Stimulated activated naive CD8-positive, alpha-beta T cell treated with anti-CD3 and anti-CD28 coated beads, Interleukin-15, amount 100 ng/mL, for 72 hours (primary cell): ENCODE measurements around the gene KIAA0825.
A peak's percentile ranks its signal among the peaks of the same experiment; 100 is the strongest.
"Not testable (repeated sequence)": the region's sequence is repeated elsewhere in the genome, so short reads cannot be mapped to it uniquely, and the experiment has no call there.

Source experiments
- ATAC-seq: fragments of 150-1000 bp; cut with Tn5 transposase; 2 replicates; pipeline ENCODE4 v1.10.0; 2021; ENCODE audit warnings: mild to moderate bottlenecking, moderate library complexity
- DNase-seq, 2 donors: peaks; one replicate each; pipeline ENCODE4 v3.0.0; 2021 to 2022
- H3K27ac Mint-ChIP-seq, 2 donors: one replicate each; pipeline ENCODE4 v1.8.0; 2022; ENCODE audit warnings: mild to moderate bottlenecking in 2 of 2, mixed read lengths in 2 of 2, moderate library complexity in 2 of 2
- H3K27me3 Mint-ChIP-seq: one replicate; pipeline ENCODE4 v1.8.0; 2022; ENCODE audit warnings: mixed read lengths
- H3K4me1 Mint-ChIP-seq: one replicate; pipeline ENCODE4 v1.8.0; 2022; ENCODE audit warnings: mild to moderate bottlenecking, mixed read lengths
- H3K4me3 Mint-ChIP-seq, 2 donors: one replicate each; pipeline ENCODE4 v1.8.0; 2022; ENCODE audit warnings: mild to moderate bottlenecking in 2 of 2, mixed read lengths in 2 of 2, moderate library complexity in 1 of 2
- H3K9me3 Mint-ChIP-seq, 2 donors: one replicate each; pipeline ENCODE4 v1.8.0; 2022; ENCODE audit warnings: mixed read lengths in 2 of 2

The KIAA0825 gene

DNA sequence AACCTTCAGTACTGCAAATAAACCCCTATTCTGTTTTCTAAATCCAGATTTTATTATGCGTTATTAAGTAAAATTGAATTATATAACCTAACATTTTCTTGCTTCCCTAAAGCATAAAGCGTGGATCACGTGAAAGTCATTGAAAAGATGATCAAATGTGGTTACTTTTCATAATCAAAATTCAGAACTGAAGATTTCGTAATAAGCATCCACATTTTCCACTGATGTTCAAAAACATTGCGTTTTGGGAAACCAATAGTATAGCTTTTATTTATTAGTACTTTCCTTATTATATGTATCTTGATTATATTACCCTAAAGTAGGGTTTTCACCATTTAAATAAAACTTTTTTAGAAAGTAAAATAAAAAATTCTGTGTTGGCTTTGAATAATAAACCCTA lies 1.9 kb upstream of the KIAA0825 start:
- Mint-ChIP-seq H3K27me3 (no peaks in the 10 kb centered on the region), H3K27ac (peak overlapping the region in 1 of 2 donors; percentile 10), H3K9me3 (no peaks in the 10 kb centered on the region), H3K4me1 (peaks cover 26% of the 10 kb centered on the region), H3K4me3 (peak overlapping the region in 1 of 2 donors; percentile 98)
- no peak for ATAC-seq
- no peak for DNase-seq

DNA sequence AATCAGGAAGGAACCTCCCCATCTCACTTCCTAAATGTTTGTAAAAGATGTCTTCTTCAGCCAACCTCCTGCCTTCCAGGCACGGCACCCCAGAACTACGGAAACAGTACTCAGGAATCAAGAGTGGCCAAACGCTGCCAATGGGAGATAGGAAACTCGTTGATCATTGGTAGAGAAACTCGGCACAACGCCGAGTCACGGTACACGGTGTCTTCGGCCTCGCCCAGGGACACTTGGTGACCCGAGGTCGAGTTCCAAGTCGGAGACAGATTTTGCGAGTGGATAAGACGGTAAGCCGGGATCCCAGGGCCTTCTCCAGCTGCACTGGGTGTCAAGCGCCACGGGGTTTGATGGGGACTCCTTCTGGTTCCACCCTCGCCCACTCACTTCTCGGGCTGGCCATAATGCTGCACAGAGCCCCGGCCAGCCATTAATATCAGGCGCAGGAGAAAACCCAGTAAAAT lies 343 bp downstream of the KIAA0825 start:
- H3K4me1 Mint-ChIP-seq = peaks cover 26% of the 10 kb centered on the region
- DNase-seq (no peak), ATAC-seq (peak; percentile 24)
- peak overlapping the region; percentile 88 to 97 for H3K27ac Mint-ChIP-seq
- no peaks in the 10 kb centered on the region for H3K9me3 Mint-ChIP-seq
- no peaks in the 10 kb centered on the region for H3K27me3 Mint-ChIP-seq
- peak overlapping the region; percentile 88 to 98 for H3K4me3 Mint-ChIP-seq

DNA sequence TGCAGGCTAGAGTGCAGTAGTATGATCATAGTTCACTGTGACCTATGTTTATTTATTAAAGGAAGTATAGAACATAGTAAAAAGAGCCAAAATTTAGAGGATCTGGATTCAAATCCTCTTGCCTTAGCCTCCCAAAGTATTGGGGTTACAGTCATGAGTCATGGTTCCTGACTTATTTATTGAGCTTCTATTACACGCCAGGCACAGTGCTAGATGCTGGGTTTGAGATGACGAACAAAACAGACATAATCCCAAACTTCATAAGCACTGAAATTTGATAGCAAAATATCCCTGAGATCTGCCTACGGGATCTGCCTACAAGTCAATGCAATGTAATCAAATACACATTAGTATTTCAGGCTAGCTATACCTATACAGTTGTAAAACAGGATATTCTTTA lies 2.5 kb downstream of the KIAA0825 start:
- Mint-ChIP-seq H3K27ac (no peak overlapping the region), H3K27me3 (no peaks in the 10 kb centered on the region), H3K4me1 (peaks cover 18% of the 10 kb centered on the region), H3K9me3 (no peaks in the 10 kb centered on the region), H3K4me3 (no peak overlapping the region)
- ATAC-seq (no peak), DNase-seq (no peak)

DNA sequence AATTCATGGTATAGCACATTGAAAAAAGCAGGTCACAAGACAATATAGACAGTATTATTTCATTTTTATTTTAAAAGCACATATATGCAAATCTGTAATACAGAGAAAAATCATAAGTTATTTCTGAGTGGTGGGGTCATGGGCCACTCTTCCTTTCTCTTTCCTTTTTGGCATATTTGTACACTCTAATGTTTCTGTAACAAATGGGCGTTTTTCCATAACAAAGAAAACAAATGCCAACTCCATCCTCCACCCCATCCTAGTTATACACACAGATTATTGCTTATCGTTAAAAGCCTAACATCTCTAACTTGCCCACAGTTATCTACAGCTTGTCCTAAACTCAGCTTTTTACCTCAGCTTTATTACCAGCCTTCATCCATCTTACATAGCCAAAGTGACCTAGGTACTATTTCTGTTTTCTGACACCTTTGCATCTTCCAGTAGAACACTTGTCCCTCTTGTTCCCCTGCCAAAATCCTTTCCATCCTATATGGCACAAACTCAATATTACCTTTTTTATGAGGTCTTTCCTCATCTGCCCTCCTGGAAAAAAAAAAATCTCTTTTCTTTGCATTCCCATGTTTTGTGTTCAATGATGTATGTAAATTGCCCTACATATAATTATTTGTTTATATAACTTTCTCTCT lies 4.1 kb downstream of the KIAA0825 start:
- no peak for ATAC-seq
- peaks cover 9% of the 10 kb centered on the region for H3K4me1 Mint-ChIP-seq
- DNase-seq = no peak
- H3K27me3 Mint-ChIP-seq = no peaks in the 10 kb centered on the region
- H3K9me3 Mint-ChIP-seq = no peaks in the 10 kb centered on the region
- no peak overlapping the region for H3K27ac Mint-ChIP-seq
- H3K4me3 Mint-ChIP-seq = no peak overlapping the region

DNA sequence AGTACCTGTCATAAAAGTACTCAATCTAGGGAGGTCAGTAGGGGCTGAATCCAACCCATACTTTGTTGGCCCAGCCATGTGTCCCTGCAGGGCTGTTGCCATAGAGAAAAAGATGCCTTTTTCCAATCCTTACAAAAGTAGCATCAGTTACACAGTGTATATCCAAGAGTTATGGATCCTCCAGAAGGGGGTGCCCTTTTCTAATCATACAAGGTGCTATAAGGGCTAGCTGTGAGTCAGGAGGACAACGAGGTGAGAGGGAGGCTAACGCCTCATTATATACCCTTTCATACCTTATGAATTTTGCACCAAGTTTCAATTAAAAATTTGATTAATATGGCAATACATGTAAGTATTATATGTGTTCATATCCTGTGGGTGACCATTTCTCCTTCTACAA lies 4.8 kb downstream of the KIAA0825 start:
- ATAC-seq = no peak
- Mint-ChIP-seq H3K27me3 (no peaks in the 10 kb centered on the region), H3K9me3 (no peaks in the 10 kb centered on the region), H3K4me1 (peaks cover 6% of the 10 kb centered on the region), H3K27ac (no peak overlapping the region), H3K4me3 (no peak overlapping the region)
- no peak for DNase-seq

DNA sequence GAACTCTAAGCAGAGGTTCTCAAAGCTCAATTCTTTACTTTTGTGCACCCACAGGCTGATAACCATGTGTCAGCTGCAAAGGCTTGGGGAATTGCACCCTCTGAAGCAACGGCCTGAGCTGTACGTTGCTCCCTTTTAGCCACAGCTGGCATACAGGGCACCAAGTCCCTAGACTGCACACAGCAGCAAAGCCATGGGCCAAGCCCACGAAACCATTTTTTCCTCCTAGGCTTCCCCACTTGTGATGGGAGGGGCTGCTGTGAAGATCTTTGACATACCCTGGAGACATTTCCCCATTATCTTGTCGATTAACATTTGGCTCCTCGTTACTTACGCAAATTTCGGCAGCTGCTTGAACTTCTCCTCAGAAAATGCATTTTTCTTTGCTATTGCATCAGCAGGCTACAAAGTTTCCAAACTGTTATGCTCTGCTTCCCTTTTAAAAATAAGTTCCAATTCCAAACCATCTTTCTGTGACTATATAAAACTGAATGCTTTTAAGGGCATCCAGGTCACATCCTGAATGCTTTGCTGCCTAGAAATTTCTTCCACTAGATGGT lies 23.0 kb downstream of the KIAA0825 start:
- no peak overlapping the region for H3K4me3 Mint-ChIP-seq
- DNase-seq = no peak
- no peak overlapping the region for H3K27ac Mint-ChIP-seq
- peaks cover 14 to 16% of the 10 kb centered on the region in 2 donors for H3K9me3 Mint-ChIP-seq
- H3K4me1 Mint-ChIP-seq = no peaks in the 10 kb centered on the region
- no peak for ATAC-seq
- H3K27me3 Mint-ChIP-seq = no peaks in the 10 kb centered on the region

DNA sequence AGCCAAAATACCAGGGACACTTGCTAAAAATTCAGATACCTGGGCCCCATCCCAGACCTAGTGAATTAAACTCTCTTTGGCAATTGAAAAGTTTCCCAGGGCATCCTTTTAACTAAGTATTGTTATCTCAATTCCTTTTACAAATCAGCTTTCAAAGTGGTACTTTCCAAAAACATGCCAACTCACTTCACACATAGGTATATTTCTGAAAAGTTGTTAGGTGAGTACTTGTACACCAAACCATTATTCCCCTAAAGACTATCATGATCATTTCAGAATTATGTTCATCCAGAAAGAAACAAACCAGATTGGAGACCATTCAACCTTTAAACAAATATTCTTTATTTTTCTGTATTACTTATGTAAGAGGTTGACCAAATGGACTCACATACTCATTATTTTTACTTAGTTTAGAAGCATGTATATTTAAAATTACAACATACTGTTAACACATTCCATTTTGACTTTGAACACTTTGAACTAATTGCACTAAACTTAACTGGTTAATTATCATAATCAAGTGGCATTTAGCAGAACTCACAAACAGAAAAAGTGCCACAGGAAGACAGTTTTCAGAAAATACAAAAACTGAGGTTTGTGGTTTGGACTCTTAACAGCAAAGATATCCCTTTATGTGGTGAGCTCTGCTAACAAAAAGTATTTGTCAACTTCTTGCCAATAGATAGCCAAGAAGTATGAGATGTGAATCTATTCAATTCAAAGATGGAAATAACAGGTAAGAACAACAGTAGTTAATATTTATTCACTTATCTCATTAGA lies 40.7 kb downstream of the KIAA0825 start:
- Mint-ChIP-seq H3K27me3 (no peaks in the 10 kb centered on the region), H3K27ac (peak overlapping the region in 1 of 2 donors; percentile 41), H3K4me3 (peak overlapping the region; percentile 24 to 43), H3K4me1 (peaks cover 23% of the 10 kb centered on the region), H3K9me3 (no peaks in the 10 kb centered on the region)
- DNase-seq = no peak
- ATAC-seq = peak; percentile 86

DNA sequence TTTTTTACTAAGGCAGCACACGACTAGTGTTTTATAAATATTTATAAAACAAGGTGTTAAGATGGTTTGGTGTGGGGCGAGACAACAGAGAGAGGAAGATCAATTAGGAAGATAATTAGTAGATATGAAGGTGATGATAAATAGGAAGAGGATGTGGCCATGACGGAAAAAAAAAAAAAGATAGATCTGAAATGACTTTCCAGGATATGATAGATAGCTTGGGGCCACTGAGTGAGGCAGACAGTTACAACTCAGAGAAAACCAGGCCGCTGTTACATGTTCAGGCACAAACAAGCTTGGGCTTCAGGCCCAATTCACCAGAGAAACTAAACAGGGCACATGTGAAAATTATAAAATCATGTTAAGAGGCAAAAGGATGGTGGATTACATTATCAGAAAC lies 43.2 kb downstream of the KIAA0825 start:
- H3K27ac Mint-ChIP-seq = peak overlapping the region in 1 of 2 donors; percentile 67
- peaks cover 23% of the 10 kb centered on the region for H3K4me1 Mint-ChIP-seq
- H3K9me3 Mint-ChIP-seq = no peaks in the 10 kb centered on the region
- peak overlapping the region in 1 of 2 donors; percentile 10 for H3K4me3 Mint-ChIP-seq
- ATAC-seq (peak; percentile 75), DNase-seq (no peak)
- no peaks in the 10 kb centered on the region for H3K27me3 Mint-ChIP-seq

DNA sequence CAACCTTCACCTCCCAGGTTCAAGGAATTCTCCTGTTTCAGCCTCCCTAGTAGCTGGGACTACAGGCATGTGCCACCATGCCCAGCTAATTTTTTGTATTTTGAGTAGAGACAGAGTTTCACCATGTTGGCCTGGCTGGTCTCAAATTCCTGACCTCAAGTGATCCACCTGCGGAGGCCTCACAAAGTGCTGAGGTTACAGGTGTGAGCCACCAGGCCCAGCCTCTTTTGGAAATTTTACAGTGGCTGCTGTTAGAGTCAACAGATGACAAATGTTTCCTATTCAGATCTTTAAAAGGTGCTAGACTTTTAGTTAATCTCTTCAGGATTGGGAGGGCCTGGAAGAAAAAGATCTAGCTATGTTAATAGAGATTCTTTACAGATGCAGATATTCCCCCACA lies 45.1 kb downstream of the KIAA0825 start:
- DNase-seq, H3K27me3 Mint-ChIP-seq, H3K4me3 Mint-ChIP-seq, H3K9me3 Mint-ChIP-seq, ATAC-seq: not testable (repeated sequence)
- peaks cover 23% of the 10 kb centered on the region for H3K4me1 Mint-ChIP-seq
- peak overlapping the region in 1 of 2 donors; percentile 30 for H3K27ac Mint-ChIP-seq

DNA sequence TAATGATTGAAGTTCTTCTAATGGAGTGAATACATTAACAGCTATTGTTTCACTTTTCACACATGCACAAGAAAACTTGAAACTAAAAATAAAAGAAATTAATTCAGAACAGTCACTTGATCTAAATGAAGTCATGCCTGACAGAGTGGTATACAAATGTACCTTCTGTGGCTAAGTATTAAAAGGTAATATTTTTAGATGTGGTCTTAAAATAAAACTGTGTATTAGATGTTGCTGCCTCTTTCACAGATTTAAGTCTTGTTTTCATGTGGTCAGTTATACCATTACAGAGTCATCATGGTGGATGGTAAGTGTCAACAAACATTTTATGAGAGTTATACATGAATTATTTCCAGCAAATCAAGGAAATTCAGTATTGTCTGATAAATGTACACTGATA lies 47.0 kb downstream of the KIAA0825 start:
- no peaks in the 10 kb centered on the region for H3K27me3 Mint-ChIP-seq
- DNase-seq (no peak), ATAC-seq (no peak)
- peaks cover 8% of the 10 kb centered on the region for H3K4me1 Mint-ChIP-seq
- no peak overlapping the region for H3K27ac Mint-ChIP-seq
- no peaks in the 10 kb centered on the region for H3K9me3 Mint-ChIP-seq
- no peak overlapping the region for H3K4me3 Mint-ChIP-seq

DNA sequence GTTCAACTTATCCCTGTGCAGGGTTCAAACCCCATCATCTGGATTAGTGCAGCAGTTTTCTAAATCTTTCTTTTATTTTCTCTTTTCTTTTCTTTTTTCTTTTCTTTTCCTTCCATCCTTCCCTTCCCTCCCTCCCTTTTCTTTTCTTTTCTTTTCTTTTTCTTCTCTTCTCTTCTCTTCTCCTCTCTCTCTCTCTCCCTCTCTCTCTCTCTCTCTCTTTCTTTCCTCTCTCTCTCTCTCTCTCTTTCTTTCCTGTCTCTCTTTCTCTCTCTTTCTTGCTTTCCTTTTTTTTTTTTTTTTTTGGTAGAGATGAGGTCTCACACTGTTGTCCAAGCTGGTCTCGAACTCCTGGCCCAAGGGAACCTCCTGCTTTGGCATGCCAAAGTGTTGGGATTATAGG lies 53.6 kb downstream of the KIAA0825 start:
- ATAC-seq (no peak), DNase-seq (no peak)
- Mint-ChIP-seq H3K4me3 (no peak overlapping the region), H3K9me3 (no peaks in the 10 kb centered on the region), H3K27me3 (no peaks in the 10 kb centered on the region), H3K27ac (no peak overlapping the region), H3K4me1 (no peaks in the 10 kb centered on the region)

DNA sequence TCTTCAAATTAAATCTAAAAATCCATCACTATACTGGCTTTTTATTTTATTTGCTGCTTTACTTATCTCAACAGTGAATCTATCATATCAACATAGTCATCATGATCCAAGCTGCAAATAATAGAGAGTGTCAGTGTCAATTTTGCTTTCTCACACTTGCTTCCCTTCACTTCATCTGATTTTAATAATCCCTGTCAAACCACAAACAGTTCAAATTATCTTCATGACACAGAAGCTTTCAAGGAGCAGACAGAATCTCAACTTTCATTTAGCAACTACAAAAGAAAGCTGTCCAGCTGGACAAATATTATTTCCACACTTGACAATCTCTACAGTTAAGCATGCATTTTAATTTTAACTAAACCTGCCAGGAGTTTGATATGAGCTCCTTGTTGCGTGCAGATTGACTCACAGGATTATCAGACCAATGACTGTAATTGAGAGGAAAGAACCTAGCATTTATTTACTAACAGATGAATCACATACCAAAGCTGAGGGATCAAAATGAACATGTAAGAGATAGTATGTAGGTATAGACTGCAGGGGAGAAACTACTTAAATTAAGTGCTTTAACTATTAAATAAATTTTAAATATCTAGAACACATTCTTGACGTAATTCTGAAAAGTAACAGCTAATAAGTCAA lies 56.0 kb downstream of the KIAA0825 start:
- DNase-seq (no peak), ATAC-seq (no peak)
- Mint-ChIP-seq H3K9me3 (no peaks in the 10 kb centered on the region), H3K27me3 (no peaks in the 10 kb centered on the region), H3K4me1 (no peaks in the 10 kb centered on the region), H3K4me3 (no peak overlapping the region), H3K27ac (no peak overlapping the region)

DNA sequence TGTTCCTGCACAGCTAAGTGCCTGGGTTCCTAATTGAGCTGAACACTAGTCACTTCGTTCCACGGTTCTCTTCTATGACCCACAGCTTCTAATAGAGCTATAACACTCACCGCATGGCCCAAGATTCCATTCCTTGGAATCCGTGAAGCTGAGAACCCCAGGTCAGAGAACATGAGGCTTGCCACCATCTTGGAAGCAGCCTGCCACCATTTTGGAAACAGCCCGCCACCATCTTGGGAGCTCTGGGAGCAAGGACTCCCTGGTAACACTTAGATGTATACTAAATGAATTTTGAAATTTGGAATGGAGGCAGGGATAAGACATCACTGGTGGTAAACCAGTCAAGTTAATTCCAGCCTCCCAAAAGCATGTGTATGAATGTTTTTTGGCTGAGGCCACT lies 60.4 kb downstream of the KIAA0825 start:
- H3K27ac Mint-ChIP-seq = no peak overlapping the region
- H3K27me3 Mint-ChIP-seq = no peaks in the 10 kb centered on the region

DNA sequence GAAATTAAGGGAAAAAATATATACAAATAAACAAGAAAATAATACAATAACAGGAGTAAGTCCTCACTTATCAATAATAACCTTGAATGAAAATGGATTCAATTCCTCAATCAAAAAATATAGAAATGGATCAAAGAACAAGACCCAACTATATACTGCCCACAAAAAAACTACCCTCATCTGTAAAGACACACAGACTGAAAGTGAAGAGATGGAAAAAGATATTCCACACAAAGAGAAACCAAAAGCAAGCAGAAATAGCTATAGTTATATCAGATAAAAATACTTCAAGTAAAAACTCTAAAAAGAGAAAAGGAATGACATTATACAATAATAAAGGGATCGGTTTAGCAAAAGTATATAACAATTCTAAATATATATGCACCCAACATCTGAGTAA lies 66.5 kb downstream of the KIAA0825 start:
- Mint-ChIP-seq H3K4me3 (no peak overlapping the region), H3K27me3 (no peaks in the 10 kb centered on the region), H3K27ac (no peak overlapping the region), H3K9me3 (peaks cover 8 to 18% of the 10 kb centered on the region in 2 donors), H3K4me1 (no peaks in the 10 kb centered on the region)
- no peak for ATAC-seq
- no peak for DNase-seq

More for the DNA sequence above, 60.4 kb downstream of the KIAA0825 start:
- H3K4me1 Mint-ChIP-seq = no peaks in the 10 kb centered on the region
- DNase-seq (no peak), ATAC-seq (no peak)
- no peak overlapping the region for H3K4me3 Mint-ChIP-seq
- H3K9me3 Mint-ChIP-seq = no peaks in the 10 kb centered on the region

DNA sequence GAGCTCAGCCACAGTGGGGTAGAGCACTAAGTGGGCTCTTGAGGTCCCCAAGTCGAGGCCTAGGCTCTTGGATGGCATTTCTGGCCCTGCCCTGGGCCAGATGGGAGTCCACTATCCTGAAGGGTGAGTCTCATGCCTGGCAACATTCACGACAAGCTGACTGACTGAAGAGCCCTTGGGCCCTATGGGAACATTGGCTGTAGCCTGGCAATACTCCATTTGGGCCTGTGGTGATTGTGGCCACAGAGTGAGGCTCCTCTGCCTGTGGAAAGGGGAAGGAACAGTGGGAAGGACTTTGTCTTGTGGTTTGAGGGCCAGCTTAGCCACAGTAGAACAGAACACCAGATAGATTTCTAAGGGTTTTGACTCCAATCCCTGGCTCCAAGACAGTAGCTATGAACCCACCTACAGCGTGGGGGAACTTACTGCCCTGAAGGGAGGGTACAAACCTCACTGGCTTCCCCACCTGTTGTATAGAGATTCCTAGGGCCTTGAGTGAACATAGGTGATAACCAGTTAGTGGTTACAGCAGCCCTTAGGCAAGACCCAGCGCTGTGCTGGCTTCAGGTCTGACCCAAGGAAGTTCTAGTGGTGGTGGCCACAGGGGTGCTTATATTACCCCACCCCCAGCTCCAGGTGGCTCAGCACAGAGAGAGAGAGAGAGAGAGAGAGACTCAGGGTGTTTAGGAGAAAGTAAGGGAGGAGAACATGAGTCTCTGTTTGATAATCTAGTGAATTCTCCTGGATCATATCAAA lies 72.4 kb downstream of the KIAA0825 start:
- H3K4me3 Mint-ChIP-seq = no peak overlapping the region
- no peak for ATAC-seq
- no peaks in the 10 kb centered on the region for H3K27me3 Mint-ChIP-seq
- peaks cover 8 to 18% of the 10 kb centered on the region in 2 donors for H3K9me3 Mint-ChIP-seq
- no peaks in the 10 kb centered on the region for H3K4me1 Mint-ChIP-seq
- peak overlapping the region in 1 of 2 donors; percentile 72 for H3K27ac Mint-ChIP-seq
- DNase-seq = no peak
